ENCODE data around the gene CMTM4. TPM values are rescaled to one million over a fixed set of nuclear protein-coding genes. Genes with fewer than 3 reads are reported as not detected.
A peak's percentile ranks its signal among the peaks of the same experiment; 100 is the strongest.

The CMTM4 gene
- total and polyA plus RNA-seq, 3 experiments from 2014 or later: 0.20 to 4.4 (median 4.1) TPM

DNA sequence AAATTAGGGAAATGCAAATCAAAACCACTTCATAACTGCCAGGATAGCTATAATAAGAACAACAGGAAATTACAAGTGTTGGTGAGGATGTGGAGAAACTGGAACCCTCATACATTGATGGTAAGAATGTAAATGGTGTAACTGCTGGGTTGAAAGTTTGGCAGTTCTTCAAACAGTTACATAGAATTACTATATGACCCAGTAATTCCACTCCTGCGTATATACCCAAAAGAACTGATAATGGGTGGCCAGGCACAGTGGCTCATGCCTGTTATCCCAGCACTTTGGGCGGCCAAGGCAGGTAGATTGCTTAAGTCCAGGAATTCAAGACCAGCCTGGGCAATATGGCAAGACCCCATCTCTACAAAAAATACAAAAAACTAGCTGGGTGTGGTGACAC lies 4.5 kb upstream of the CMTM4 start:
- Mint-ChIP-seq H3K36me3 (no peaks in the 10 kb centered on the region), H3K4me1 (peaks cover 2 to 7% (median 7%) of the 10 kb centered on the region in 3 donors), H3K27ac (no peak overlapping the region), H3K9me3 (no peaks in the 10 kb centered on the region), H3K27me3 (peaks cover 11% of the 10 kb centered on the region in 2 donors), H3K4me3 (peak overlapping the region in 1 of 7 donors; percentile 22)
- no peak overlapping the region for H3K27ac ChIP-seq (ENCODE audit: low read depth, low read length)
- H3K36me3 ChIP-seq (ENCODE audit: insufficient read depth, low read length): no peaks in the 10 kb centered on the region
- H3K9me3 ChIP-seq (ENCODE audit: low read length): no peaks in the 10 kb centered on the region
- no peaks in the 10 kb centered on the region for H3K27me3 ChIP-seq (ENCODE audit: insufficient read depth, low read length, poor library complexity, severe bottlenecking)
- POLR2A ChIA-PET: no interaction called here
- no peak for DNase-seq
- CTCF ChIA-PET: no interaction called here
- no peak overlapping the region for H3K4me3 ChIP-seq (ENCODE audit: low read length)
- peaks cover 4% of the 10 kb centered on the region for H3K4me1 ChIP-seq (ENCODE audit: insufficient read depth, low read length)

DNA sequence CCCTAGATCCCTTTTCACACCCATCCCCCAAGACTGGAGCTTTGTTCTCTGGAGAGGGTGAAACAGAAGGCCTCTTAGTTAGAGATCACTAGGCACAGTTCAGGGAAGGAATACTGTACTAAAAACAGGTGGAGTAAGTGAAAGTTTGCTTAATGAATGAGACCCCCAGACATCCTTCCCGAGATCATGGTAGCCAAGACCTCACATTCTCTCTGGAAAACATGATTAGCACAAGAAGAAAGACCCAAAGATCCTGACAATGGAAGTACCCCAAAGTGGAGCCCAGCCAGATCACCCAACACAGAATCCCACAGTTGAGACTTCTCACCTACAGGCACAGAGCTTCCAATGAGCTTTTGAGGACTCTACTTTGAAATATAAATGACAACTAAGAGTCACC lies 3.4 kb upstream of the CMTM4 start:
- peaks cover 11% of the 10 kb centered on the region in 2 donors for H3K27me3 Mint-ChIP-seq
- no peak for DNase-seq
- Histone ChIP-seq H3K9me3 (ENCODE audit: low read length) (no peaks in the 10 kb centered on the region), H3K4me1 (ENCODE audit: insufficient read depth, low read length) (peaks cover 13% of the 10 kb centered on the region), H3K27ac (ENCODE audit: low read depth, low read length) (no peak overlapping the region), H3K27me3 (ENCODE audit: insufficient read depth, low read length, poor library complexity, severe bottlenecking) (no peaks in the 10 kb centered on the region), H3K36me3 (ENCODE audit: insufficient read depth, low read length) (no peaks in the 10 kb centered on the region), H3K4me3 (ENCODE audit: low read length) (no peak overlapping the region)
- ChIA-PET POLR2A (interaction anchor here (0.6 to 0.7 kb wide), 2 partner anchors 12 to 150 kb away, joined by 3 to 11 read pairs; no protein-coding TSS in a partner anchor), CTCF (interaction anchor here (1.7 kb wide), 1 partner anchor 294 kb away, joined by 3 read pairs; no protein-coding TSS in a partner anchor)
- H3K27ac Mint-ChIP-seq: no peak overlapping the region
- peaks cover 5 to 17% (median 14%) of the 10 kb centered on the region in 3 donors for H3K4me1 Mint-ChIP-seq
- no peaks in the 10 kb centered on the region for H3K9me3 Mint-ChIP-seq
- H3K4me3 Mint-ChIP-seq: peak overlapping the region in 1 of 7 donors; percentile 45
- H3K36me3 Mint-ChIP-seq: no peaks in the 10 kb centered on the region

- H3K4me3 ChIP-seq (ENCODE audit: low read length): no peak overlapping the region
- H3K9me3 ChIP-seq (ENCODE audit: low read length): no peaks in the 10 kb centered on the region
- peaks cover 13% of the 10 kb centered on the region for H3K4me1 ChIP-seq (ENCODE audit: insufficient read depth, low read length)
- no peaks in the 10 kb centered on the region for H3K9me3 Mint-ChIP-seq
- H3K4me3 Mint-ChIP-seq: peak overlapping the region in 6 of 7 donors; percentile 61 to 92 (median 84)
- H3K4me1 Mint-ChIP-seq: peaks cover 5 to 17% (median 14%) of the 10 kb centered on the region in 3 donors
- no peaks in the 10 kb centered on the region for H3K27me3 ChIP-seq (ENCODE audit: insufficient read depth, low read length, poor library complexity, severe bottlenecking)
- H3K27ac ChIP-seq (ENCODE audit: low read depth, low read length): no peak overlapping the region
- H3K36me3 ChIP-seq (ENCODE audit: insufficient read depth, low read length): no peaks in the 10 kb centered on the region
- H3K36me3 Mint-ChIP-seq: no peaks in the 10 kb centered on the region
- ChIA-PET CTCF (interaction anchor here (0.9 to 1.3 kb wide), 3 partner anchors 30 to 133 kb away, joined by 3 read pairs; partner anchors contain the start of genes DYNC1LI2 and NAE1), POLR2A (no interaction called here)
- peaks cover 8 to 13% of the 10 kb centered on the region in 2 donors for H3K27me3 Mint-ChIP-seq
- H3K27ac Mint-ChIP-seq: no peak overlapping the region
- DNase-seq: no peak
These were observed 1.5 kb upstream of the CMTM4 start for GRCh38 chr16:66698046-66698445.

DNA sequence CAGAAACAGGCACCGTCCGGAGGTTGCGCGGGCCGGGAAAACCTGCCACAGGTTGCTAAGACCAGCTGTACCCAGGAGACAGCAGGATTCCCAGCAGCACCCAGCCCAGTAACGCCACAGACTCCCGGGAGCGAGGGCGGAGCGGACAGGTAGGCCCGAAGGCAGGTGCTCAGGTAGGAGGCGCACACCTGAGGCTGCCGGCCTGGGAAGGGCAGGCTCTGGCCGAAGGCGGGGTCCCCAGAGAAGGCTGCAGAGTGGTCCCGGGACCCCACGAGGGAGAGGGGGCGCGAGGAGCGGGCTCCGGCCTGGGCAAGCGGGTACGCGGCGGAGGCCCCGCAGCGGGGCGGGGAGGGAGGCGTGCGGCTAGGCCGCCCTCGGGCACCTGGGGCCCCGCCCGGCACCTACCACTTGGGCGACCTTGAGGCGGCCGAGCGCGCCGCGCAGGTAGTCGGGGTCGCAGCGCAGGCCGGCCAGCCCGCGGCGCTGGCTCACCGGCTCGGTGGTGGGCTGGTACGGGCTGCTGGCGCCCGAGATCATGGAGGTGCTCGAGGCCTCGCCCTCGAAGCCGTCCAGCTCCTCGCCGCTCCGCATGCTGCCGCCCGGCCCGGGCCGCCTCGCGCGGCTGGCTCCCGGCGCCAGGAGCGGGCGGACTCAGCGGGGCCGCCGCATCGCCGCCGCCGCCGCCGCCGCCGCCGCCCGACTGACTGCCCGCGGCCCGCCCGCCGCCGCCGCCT lies 441 bp downstream of the CMTM4 start:
- peak overlapping the region; percentile 51 for H3K4me3 ChIP-seq (ENCODE audit: low read length)
- ChIA-PET CTCF (interaction anchor here (1.1 to 1.4 kb wide), 2 partner anchors 45 to 172 kb away, joined by 4 to 5 read pairs; no protein-coding TSS in a partner anchor), POLR2A (no interaction called here)
- H3K4me1 Mint-ChIP-seq: peaks cover 5 to 17% (median 14%) of the 10 kb centered on the region in 3 donors
- no peaks in the 10 kb centered on the region for H3K27me3 ChIP-seq (ENCODE audit: insufficient read depth, low read length, poor library complexity, severe bottlenecking)
- peak in 4 of 5 donors; percentile 1 to 54 (median 10) for DNase-seq
- no peaks in the 10 kb centered on the region for H3K9me3 ChIP-seq (ENCODE audit: low read length)
- H3K4me3 Mint-ChIP-seq: peak overlapping the region; percentile 73 to 90 (median 79)
- H3K36me3 ChIP-seq (ENCODE audit: insufficient read depth, low read length): no peaks in the 10 kb centered on the region
- H3K9me3 Mint-ChIP-seq: no peaks in the 10 kb centered on the region
- peak overlapping the region in 2 of 8 donors; percentile 11 to 97 for H3K27ac Mint-ChIP-seq
- H3K4me1 ChIP-seq (ENCODE audit: insufficient read depth, low read length): peaks cover 13% of the 10 kb centered on the region
- no peaks in the 10 kb centered on the region for H3K36me3 Mint-ChIP-seq
- H3K27ac ChIP-seq (ENCODE audit: low read depth, low read length): peak overlapping the region; percentile 9
- peaks cover 9 to 16% of the 10 kb centered on the region in 2 donors for H3K27me3 Mint-ChIP-seq

DNA sequence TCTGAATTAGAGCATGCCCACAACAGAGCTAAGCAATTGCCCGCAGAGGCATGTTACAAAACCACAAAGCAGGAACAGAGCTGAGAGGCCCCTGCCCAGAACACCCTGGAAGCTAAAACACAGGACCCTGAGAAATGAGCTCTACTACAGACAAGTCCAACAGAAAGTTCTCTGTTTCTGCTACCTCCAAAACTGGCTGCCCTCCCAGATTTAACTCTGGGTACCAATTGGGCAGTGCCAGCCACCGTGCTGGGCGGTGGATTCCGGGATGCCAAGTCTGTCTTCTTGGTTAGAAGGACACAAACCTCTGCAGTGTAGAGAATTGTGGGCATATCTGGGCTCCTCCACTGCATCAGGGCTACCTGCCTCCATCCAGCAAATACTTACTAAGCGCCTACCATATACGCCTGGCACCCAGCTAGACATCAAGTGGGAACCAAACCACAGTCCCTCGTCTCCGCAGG lies 1.0 kb downstream of the CMTM4 start:
- H3K4me3 ChIP-seq (ENCODE audit: low read length): peak overlapping the region; percentile 51

GRCh38 chr16:66693149-66693548 lies 3.4 kb downstream of the CMTM4 start:
- peak overlapping the region in 1 of 7 donors; percentile 9 for H3K4me3 Mint-ChIP-seq
- peaks cover 3 to 17% (median 14%) of the 10 kb centered on the region in 3 donors for H3K4me1 Mint-ChIP-seq
- H3K27ac ChIP-seq (ENCODE audit: low read depth, low read length): no peak overlapping the region
- H3K4me3 ChIP-seq (ENCODE audit: low read length): no peak overlapping the region
- ChIA-PET POLR2A (no interaction called here), CTCF (no interaction called here)
- no peak overlapping the region for H3K27ac Mint-ChIP-seq
- no peaks in the 10 kb centered on the region for H3K36me3 ChIP-seq (ENCODE audit: insufficient read depth, low read length)
- H3K36me3 Mint-ChIP-seq: no peaks in the 10 kb centered on the region
- peaks cover 5 to 12% of the 10 kb centered on the region in 2 donors for H3K27me3 Mint-ChIP-seq
- DNase-seq: no peak
- no peaks in the 10 kb centered on the region for H3K9me3 Mint-ChIP-seq
- peaks cover 13% of the 10 kb centered on the region for H3K4me1 ChIP-seq (ENCODE audit: insufficient read depth, low read length)
- no peaks in the 10 kb centered on the region for H3K9me3 ChIP-seq (ENCODE audit: low read length)
- no peaks in the 10 kb centered on the region for H3K27me3 ChIP-seq (ENCODE audit: insufficient read depth, low read length, poor library complexity, severe bottlenecking)

More for the DNA sequence above, 1.0 kb downstream of the CMTM4 start:
- POLR2A ChIA-PET: no interaction called here
- Histone ChIP-seq H3K36me3 (ENCODE audit: insufficient read depth, low read length) (no peaks in the 10 kb centered on the region), H3K27ac (ENCODE audit: low read depth, low read length) (peak overlapping the region; percentile 9), H3K27me3 (ENCODE audit: insufficient read depth, low read length, poor library complexity, severe bottlenecking) (no peaks in the 10 kb centered on the region), H3K9me3 (ENCODE audit: low read length) (no peaks in the 10 kb centered on the region), H3K4me1 (ENCODE audit: insufficient read depth, low read length) (peaks cover 13% of the 10 kb centered on the region)
- H3K27me3 Mint-ChIP-seq: peaks cover 9 to 17% of the 10 kb centered on the region in 2 donors
- H3K4me3 Mint-ChIP-seq: peak overlapping the region; percentile 73 to 90 (median 79)
- no peaks in the 10 kb centered on the region for H3K36me3 Mint-ChIP-seq
- no peaks in the 10 kb centered on the region for H3K9me3 Mint-ChIP-seq
- DNase-seq: peak in 1 of 5 donors; percentile 24
- CTCF ChIA-PET: interaction anchor here (1.1 to 1.4 kb wide), 2 partner anchors 44 to 173 kb away, joined by 4 to 5 read pairs; no protein-coding TSS in a partner anchor
- H3K27ac Mint-ChIP-seq: peak overlapping the region in 2 of 8 donors; percentile 11 to 97
- peaks cover 3 to 17% (median 14%) of the 10 kb centered on the region in 3 donors for H3K4me1 Mint-ChIP-seq

GRCh38 chr16:66692341-66692740 lies 4.2 kb downstream of the CMTM4 start:
- H3K4me1 ChIP-seq (ENCODE audit: insufficient read depth, low read length): peaks cover 12% of the 10 kb centered on the region
- no peaks in the 10 kb centered on the region for H3K27me3 ChIP-seq (ENCODE audit: insufficient read depth, low read length, poor library complexity, severe bottlenecking)
- H3K4me1 Mint-ChIP-seq: peaks cover 3 to 12% (median 10%) of the 10 kb centered on the region in 3 donors
- no peaks in the 10 kb centered on the region for H3K36me3 ChIP-seq (ENCODE audit: insufficient read depth, low read length)
- ChIA-PET CTCF (no interaction called here), POLR2A (no interaction called here)
- no peaks in the 10 kb centered on the region for H3K9me3 ChIP-seq (ENCODE audit: low read length)
- no peak overlapping the region for H3K4me3 ChIP-seq (ENCODE audit: low read length)
- H3K27ac Mint-ChIP-seq: no peak overlapping the region
- no peaks in the 10 kb centered on the region for H3K9me3 Mint-ChIP-seq
- peaks cover 5 to 12% of the 10 kb centered on the region in 2 donors for H3K27me3 Mint-ChIP-seq
- DNase-seq: no peak
- H3K36me3 Mint-ChIP-seq: no peaks in the 10 kb centered on the region
- H3K4me3 Mint-ChIP-seq: no peak overlapping the region
- H3K27ac ChIP-seq (ENCODE audit: low read depth, low read length): no peak overlapping the region

DNA sequence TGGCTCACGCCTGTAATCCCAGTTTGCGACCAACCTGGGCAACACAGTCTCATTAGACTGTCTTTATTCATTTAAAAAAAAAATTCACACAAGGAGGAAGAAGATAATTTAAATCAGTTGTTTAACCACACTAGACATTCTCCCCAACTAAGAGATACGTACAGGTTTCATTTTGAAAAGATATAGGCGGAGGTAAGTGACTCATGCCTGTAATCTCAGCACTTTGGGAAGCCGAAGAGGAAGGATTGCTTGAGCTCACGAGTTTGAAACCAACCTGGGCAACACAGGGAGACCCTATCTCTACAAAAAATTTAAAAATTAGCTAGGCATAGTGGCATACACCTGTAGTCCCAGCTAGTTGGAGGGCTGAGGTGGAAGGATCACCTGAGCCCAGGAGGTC lies 5.3 kb downstream of the CMTM4 start:
- CTCF ChIA-PET: no interaction called here
- H3K27me3 Mint-ChIP-seq: peaks cover 5 to 12% of the 10 kb centered on the region in 2 donors
- H3K27ac ChIP-seq (ENCODE audit: low read depth, low read length): no peak overlapping the region
- POLR2A ChIA-PET: no interaction called here
- H3K4me3 ChIP-seq (ENCODE audit: low read length): no peak overlapping the region
- H3K27me3 ChIP-seq (ENCODE audit: insufficient read depth, low read length, poor library complexity, severe bottlenecking): no peaks in the 10 kb centered on the region
- no peak overlapping the region for H3K27ac Mint-ChIP-seq
- no peaks in the 10 kb centered on the region for H3K36me3 ChIP-seq (ENCODE audit: insufficient read depth, low read length)
- DNase-seq: no peak
- no peaks in the 10 kb centered on the region for H3K9me3 ChIP-seq (ENCODE audit: low read length)
- H3K9me3 Mint-ChIP-seq: no peaks in the 10 kb centered on the region
- peak overlapping the region in 1 of 7 donors; percentile 49 for H3K4me3 Mint-ChIP-seq
- H3K4me1 ChIP-seq (ENCODE audit: insufficient read depth, low read length): peaks cover 10% of the 10 kb centered on the region
- peaks cover 3 to 10% (median 8%) of the 10 kb centered on the region in 3 donors for H3K4me1 Mint-ChIP-seq
- H3K36me3 Mint-ChIP-seq: no peaks in the 10 kb centered on the region

Measured in CD8-positive, alpha-beta memory T cell (primary cell).